K562 (cell line): ENCODE results near the gene KDF1. TPM values are rescaled to one million over a fixed set of nuclear protein-coding genes. Genes with fewer than 3 reads are reported as not detected.
A peak's percentile ranks its signal among the peaks of the same experiment; 100 is the strongest.

Experiments
- C11orf30 ChIP-seq: fragments of 450-650 bp; IDR thresholded peaks from 2 replicates; pipeline ENCODE4 v1.6.1; 2016; ENCODE audit warnings: low read depth, mild to moderate bottlenecking
- CREM ChIP-seq: IDR thresholded peaks from 2 replicates; pipeline ENCODE4 v1.6.1; 2014; ENCODE audit warnings: antibody characterized with exemption, low read depth
- CSDE1 ChIP-seq, 2 experiments: fragments of 450-650 bp; IDR thresholded peaks; 2 replicates each; pipeline ENCODE4 v1.6.1; 2016; ENCODE audit warnings: mild to moderate bottlenecking in 1 of 2
- MCM5 ChIP-seq: fragments of 450-650 bp; IDR thresholded peaks from 2 replicates; pipeline ENCODE4 v1.6.1; 2016; ENCODE audit warnings: low read depth
- MTF1 ChIP-seq: fragments of 250-450 bp; sonication (Bioruptor Pico); IDR thresholded peaks from 2 replicates; pipeline ENCODE4 v1.9.0; 2021; ENCODE audit warnings: moderate library complexity, mild to moderate bottlenecking, inconsistent platforms, borderline replicate concordance
- PURB ChIP-seq: sonication (generic); formaldehyde crosslinking; IDR thresholded peaks from 2 replicates; pipeline ENCODE4 v1.9.0; 2021; ENCODE audit warnings: low read depth, mild to moderate bottlenecking, missing genetic modification reagents
- RFX1 ChIP-seq: fragments of 450-650 bp; IDR thresholded peaks from 2 replicates; pipeline ENCODE4 v1.6.1; 2016; ENCODE audit warnings: mild to moderate bottlenecking, moderate library complexity
- SMARCB1 ChIP-seq: IDR thresholded peaks from 2 replicates; pipeline ENCODE4 v1.6.1; 2011; ENCODE audit warnings: improper control_type of control experiment, low read depth; ENCODE audit not compliant: insufficient read length
- SREBF2 ChIP-seq: sonication (generic); formaldehyde crosslinking; IDR thresholded peaks from 2 replicates; pipeline ENCODE4 v1.4.0; 2020; ENCODE audit warnings: mild to moderate bottlenecking, missing genetic modification reagents
- XRCC3 ChIP-seq: fragments of 450-650 bp; IDR thresholded peaks from 2 replicates; pipeline ENCODE4 v1.6.1; 2017; ENCODE audit warnings: mild to moderate bottlenecking, moderate library complexity
- ZBTB8A ChIP-seq: fragments of 450-650 bp; IDR thresholded peaks from 2 replicates; pipeline ENCODE4 v1.6.1; 2018; ENCODE audit warnings: mild to moderate bottlenecking, moderate library complexity; ENCODE audit not compliant: partially characterized antibody
- ZNF696 ChIP-seq: fragments of 250-450 bp; sonication (Bioruptor Pico); conservative IDR thresholded peaks from 2 replicates; pipeline ENCODE4 v1.4.0; 2020; ENCODE audit warnings: mild to moderate bottlenecking, moderate library complexity
- ZNF778 ChIP-seq: fragments of 450-650 bp; formaldehyde crosslinking; IDR thresholded peaks from 2 replicates; pipeline ENCODE4 v1.4.0; 2020; ENCODE audit warnings: mild to moderate bottlenecking, moderate library complexity
- ZSCAN29 ChIP-seq: fragments of 450-650 bp; IDR thresholded peaks from 2 replicates; pipeline ENCODE4 v1.6.1; 2017
- polyA plus RNA-seq, 8 experiments: library from polyadenylated mRNA; depleted of rRNA in 4 of 8; stranded (reverse) in 5 of 8; unstranded in 3 of 8; fragments of >200 nt; fragmentation: Nextera tagmentation in 2 of 8; fragmentation: Illumina TruSeq in 1 of 8; extraction: Ambion mirVana in 2 of 8; extraction: Trizol in 1 of 8; gene quantifications; 2 replicates each; pipeline versions ENCODE4 v1.2.1 to v1.2.3, GENCODE V29; 2011 to 2014; ENCODE audit warnings: inconsistent platforms in 1 of 8, missing spikeins in 1 of 8
- total RNA-seq, 7 experiments: library from RNA; depleted of rRNA in 6 of 7; stranded (reverse); fragments of >200 nt in 6 of 7; fragmentation: Illumina TruSeq in 2 of 7; extraction: Trizol in 2 of 7; gene quantifications; 2 replicates each; pipeline versions ENCODE4 v1.2.1 to v1.2.3, GENCODE V29; 2011 to 2021; ENCODE audit warnings: low replicate concordance in 1 of 7
- TF ChIP-seq, protein P1 (sequence below): fragments of 250-450 bp; sonication (Bioruptor Pico); IDR thresholded peaks from 2 replicates; pipeline ENCODE4 v1.8.0; 2022; ENCODE audit warnings: moderate library complexity, mild to moderate bottlenecking, inconsistent platforms
- TF ChIP-seq, protein P2 (sequence below): fragments of 450-650 bp; IDR thresholded peaks from 2 replicates; pipeline ENCODE4 v1.6.1; 2016; ENCODE audit warnings: low read depth
- TF ChIP-seq, protein P3 (sequence below), 2 experiments: fragments of 450-650 bp; conservative IDR thresholded peaks; 2 replicates each; pipeline ENCODE4 v1.6.1; 2017; ENCODE audit warnings: mild to moderate bottlenecking in 2 of 2, moderate library complexity in 2 of 2

KDF1 gene
- total and polyA plus RNA-seq, 9 of the 15 experiments (the other 6 are each of a cell fraction or from before 2014, with no cell fraction given), result 0.38 to 1.9 (median 0.83) TPM

DNA sequence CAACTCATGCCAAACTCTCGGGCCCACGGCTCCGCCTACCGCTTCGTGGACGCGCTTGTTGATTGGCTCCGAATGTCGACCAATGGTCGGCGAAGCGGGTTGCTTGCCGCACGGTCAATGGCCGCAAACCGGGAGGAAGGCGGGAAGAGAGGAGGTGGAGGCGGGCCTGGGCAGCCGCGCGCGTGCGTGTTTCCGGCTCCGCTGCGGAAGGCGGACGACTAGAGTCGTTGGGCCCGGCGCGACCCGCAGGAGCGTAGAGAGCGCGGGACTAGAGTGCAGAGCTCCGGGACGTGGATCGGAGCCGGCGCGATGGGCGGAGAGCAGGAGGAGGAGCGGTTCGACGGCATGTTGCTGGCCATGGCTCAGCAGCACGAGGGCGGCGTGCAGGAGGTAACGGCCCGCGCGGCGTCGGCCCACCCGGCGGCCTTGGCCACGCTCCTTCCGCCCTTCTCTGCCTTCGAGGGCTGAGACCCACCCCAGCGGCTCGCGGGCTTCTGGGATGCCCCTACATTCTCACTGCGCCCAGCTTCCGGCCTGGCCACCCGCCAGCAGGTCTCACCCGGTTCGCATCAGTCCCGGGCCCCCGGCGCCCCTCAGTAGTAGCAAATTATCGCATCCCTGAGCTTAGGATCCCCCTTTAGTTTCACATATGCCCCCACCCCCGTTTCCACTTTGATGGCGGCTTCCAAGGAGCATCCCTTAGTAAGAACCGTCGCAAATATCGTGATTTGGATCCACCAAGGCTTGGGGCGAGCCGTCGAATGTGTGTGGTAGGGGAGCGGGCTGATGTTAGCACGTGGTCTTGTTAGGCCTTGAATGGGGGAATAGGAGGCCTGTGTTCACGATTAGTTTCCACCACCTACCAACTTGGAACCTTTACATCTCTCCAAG is 38.5 kb downstream of the KDF1 start, which contains the start of gene NUDC (continued):
- TF ChIP-seq PURB (CRISPR knock-in tag) (no peak), ZNF696 (CRISPR knock-in tag) (no peak), CSDE1 (IDR thresholded peaks at IDR 0.05) (no peak), C11orf30 (peak; percentile 85), ZSCAN29 (no peak), SREBF2 (CRISPR knock-in tag) (no peak), XRCC3 (no peak), ZNF778 (CRISPR knock-in tag) (no peak), RFX1 (no peak), CREM (peak; percentile 92), MTF1 (CRISPR knock-in tag) (no peak), SMARCB1 (no peak), ZBTB8A (no peak), MCM5 (no peak)
- TF ChIP-seq, protein P1, sequence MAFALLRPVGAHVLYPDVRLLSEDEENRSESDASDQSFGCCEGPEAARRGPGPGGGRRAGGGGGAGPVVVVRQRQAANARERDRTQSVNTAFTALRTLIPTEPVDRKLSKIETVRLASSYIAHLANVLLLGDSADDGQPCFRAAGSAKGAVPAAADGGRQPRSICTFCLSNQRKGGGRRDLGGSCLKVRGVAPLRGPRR (CRISPR knock-in tag), result no peak
- TF ChIP-seq, protein P2, sequence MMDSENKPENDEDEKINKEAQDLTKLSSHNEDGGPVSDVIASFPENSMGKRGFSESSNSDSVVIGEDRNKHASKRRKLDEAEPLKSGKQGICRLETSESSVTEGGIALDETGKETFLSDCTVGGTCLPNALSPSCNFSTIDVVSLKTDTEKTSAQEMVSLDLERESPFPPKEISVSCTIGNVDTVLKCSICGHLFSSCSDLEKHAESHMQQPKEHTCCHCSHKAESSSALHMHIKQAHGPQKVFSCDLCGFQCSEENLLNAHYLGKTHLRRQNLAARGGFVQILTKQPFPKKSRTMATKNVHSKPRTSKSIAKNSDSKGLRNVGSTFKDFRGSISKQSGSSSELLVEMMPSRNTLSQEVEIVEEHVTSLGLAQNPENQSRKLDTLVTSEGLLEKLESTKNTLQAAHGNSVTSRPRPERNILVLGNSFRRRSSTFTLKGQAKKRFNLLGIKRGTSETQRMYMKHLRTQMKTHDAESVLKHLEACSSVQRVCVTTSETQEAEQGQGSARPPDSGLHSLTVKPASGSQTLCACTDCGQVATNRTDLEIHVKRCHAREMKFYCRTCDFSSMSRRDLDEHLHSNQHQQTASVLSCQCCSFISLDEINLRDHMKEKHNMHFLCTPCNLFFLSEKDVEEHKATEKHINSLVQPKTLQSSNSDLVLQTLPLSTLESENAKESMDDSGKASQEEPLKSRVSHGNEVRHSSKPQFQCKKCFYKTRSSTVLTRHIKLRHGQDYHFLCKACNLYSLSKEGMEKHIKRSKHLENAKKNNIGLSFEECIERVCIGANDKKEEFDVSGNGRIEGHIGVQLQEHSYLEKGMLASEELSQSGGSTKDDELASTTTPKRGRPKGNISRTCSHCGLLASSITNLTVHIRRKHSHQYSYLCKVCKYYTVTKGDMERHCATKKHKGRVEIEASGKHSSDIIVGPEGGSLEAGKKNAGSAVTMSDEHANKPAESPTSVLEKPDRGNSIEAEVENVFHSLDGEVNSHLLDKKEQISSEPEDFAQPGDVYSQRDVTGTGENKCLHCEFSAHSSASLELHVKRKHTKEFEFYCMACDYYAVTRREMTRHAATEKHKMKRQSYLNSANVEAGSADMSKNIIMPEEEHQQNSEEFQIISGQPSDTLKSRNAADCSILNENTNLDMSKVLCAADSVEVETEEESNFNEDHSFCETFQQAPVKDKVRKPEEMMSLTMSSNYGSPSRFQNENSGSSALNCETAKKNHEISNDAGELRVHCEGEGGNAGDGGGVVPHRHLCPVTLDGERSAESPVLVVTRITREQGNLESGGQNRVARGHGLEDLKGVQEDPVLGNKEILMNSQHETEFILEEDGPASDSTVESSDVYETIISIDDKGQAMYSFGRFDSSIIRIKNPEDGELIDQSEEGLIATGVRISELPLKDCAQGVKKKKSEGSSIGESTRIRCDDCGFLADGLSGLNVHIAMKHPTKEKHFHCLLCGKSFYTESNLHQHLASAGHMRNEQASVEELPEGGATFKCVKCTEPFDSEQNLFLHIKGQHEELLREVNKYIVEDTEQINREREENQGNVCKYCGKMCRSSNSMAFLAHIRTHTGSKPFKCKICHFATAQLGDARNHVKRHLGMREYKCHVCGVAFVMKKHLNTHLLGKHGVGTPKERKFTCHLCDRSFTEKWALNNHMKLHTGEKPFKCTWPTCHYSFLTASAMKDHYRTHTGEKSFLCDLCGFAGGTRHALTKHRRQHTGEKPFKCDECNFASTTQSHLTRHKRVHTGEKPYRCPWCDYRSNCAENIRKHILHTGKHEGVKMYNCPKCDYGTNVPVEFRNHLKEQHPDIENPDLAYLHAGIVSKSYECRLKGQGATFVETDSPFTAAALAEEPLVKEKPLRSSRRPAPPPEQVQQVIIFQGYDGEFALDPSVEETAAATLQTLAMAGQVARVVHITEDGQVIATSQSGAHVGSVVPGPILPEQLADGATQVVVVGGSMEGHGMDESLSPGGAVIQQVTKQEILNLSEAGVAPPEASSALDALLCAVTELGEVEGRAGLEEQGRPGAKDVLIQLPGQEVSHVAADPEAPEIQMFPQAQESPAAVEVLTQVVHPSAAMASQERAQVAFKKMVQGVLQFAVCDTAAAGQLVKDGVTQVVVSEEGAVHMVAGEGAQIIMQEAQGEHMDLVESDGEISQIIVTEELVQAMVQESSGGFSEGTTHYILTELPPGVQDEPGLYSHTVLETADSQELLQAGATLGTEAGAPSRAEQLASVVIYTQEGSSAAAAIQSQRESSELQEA, result no peak
- TF ChIP-seq, protein P3, sequence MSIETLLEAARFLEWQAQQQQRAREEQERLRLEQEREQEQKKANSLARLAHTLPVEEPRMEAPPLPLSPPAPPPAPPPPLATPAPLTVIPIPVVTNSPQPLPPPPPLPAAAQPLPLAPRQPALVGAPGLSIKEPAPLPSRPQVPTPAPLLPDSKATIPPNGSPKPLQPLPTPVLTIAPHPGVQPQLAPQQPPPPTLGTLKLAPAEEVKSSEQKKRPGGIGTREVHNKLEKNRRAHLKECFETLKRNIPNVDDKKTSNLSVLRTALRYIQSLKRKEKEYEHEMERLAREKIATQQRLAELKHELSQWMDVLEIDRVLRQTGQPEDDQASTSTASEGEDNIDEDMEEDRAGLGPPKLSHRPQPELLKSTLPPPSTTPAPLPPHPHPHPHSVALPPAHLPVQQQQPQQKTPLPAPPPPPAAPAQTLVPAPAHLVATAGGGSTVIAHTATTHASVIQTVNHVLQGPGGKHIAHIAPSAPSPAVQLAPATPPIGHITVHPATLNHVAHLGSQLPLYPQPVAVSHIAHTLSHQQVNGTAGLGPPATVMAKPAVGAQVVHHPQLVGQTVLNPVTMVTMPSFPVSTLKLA (conservative IDR thresholded peaks at IDR 0.05), result peak; percentile 80 to 92
